WTC11 (cell line): Measurements from ENCODE around the gene PCNP. TPM values are rescaled to one million over a fixed set of nuclear protein-coding genes. Genes with fewer than 3 reads are reported as not detected.
"Not testable (repeated sequence)": the region's sequence is repeated elsewhere in the genome, so short reads cannot be mapped to it uniquely, and the experiment has no call there.

ENCODE experiments used
- ATAC-seq: fragments of 200-7000 bp; cut with Tn5 transposase; 2 replicates; pipeline ENCODE4 v1.10.0; 2021; ENCODE audit warnings: mild to moderate bottlenecking, moderate library complexity
- CTCF ChIA-PET: fragments of 300-600 bp; sonication (Branson Sonifier 250); formaldehyde crosslinking; loops from one replicate; lab custom pipeline; 2021; ENCODE audit warnings: antibody characterized with exemption; lab: Charles Lee
- POLR2A ChIA-PET: fragments of 350-600 bp; sonication (Branson Sonifier 250); formaldehyde crosslinking; loops from one replicate; lab custom pipeline; 2021; ENCODE audit warnings: antibody characterized with exemption; lab: Charles Lee
- DNase-seq: peaks from one replicate; pipeline ENCODE4 v3.0.0; 2021; ENCODE audit warnings: low spot score
- H3K27ac Mint-ChIP-seq: 2 replicates; pipeline ENCODE4 v1.8.0; 2021; ENCODE audit warnings: mixed read lengths
- H3K27me3 Mint-ChIP-seq: 2 replicates; pipeline ENCODE4 v1.8.0; 2021; ENCODE audit warnings: low read depth, mild to moderate bottlenecking, moderate library complexity, mixed read lengths
- H3K36me3 Mint-ChIP-seq: 2 replicates; pipeline ENCODE4 v1.8.0; 2021; ENCODE audit warnings: mixed read lengths
- H3K4me1 Mint-ChIP-seq: 2 replicates; pipeline ENCODE4 v1.8.0; 2022; ENCODE audit warnings: mixed read lengths
- H3K4me3 Mint-ChIP-seq: 2 replicates; pipeline ENCODE4 v1.8.0; 2021; ENCODE audit warnings: mild to moderate bottlenecking, moderate library complexity, mixed read lengths
- H3K9me3 Mint-ChIP-seq: 2 replicates; pipeline ENCODE4 v1.8.0; 2021; ENCODE audit warnings: mixed read lengths
- ESRRA ChIP-seq: sonication (generic); formaldehyde crosslinking; IDR thresholded peaks from 2 replicates; pipeline ENCODE4 v1.8.1; 2022; ENCODE audit warnings: mild to moderate bottlenecking, missing genetic modification reagents, borderline replicate concordance
- ETV6 ChIP-seq: sonication (generic); formaldehyde crosslinking; IDR thresholded peaks from 2 replicates; pipeline ENCODE4 v1.8.1; 2022; ENCODE audit warnings: mild to moderate bottlenecking, missing genetic modification reagents
- GRHL2 ChIP-seq: fragments of 250-450 bp; sonication (Bioruptor Pico); IDR thresholded peaks from 2 replicates; pipeline ENCODE4 v1.8.0; 2022; ENCODE audit warnings: mild to moderate bottlenecking, moderate library complexity; ENCODE audit not compliant: insufficient replicate concordance, severe bottlenecking
- IRF2 ChIP-seq: sonication (generic); formaldehyde crosslinking; IDR thresholded peaks from 2 replicates; pipeline ENCODE4 v1.8.0; 2022; ENCODE audit warnings: low read depth, missing genetic modification reagents, borderline replicate concordance
- NR2C2 ChIP-seq: sonication (generic); formaldehyde crosslinking; IDR thresholded peaks from 2 replicates; pipeline ENCODE4 v1.8.0; 2022; ENCODE audit warnings: mild to moderate bottlenecking, missing genetic modification reagents
- SMAD4 ChIP-seq: sonication (generic); formaldehyde crosslinking; IDR thresholded peaks from 2 replicates; pipeline ENCODE4 v1.8.0; 2022; ENCODE audit warnings: mild to moderate bottlenecking, missing genetic modification reagents
- ZNF219 ChIP-seq: sonication (generic); formaldehyde crosslinking; IDR thresholded peaks from 2 replicates; pipeline ENCODE4 v1.8.0; 2023; ENCODE audit warnings: missing genetic modification reagents, mild to moderate bottlenecking, borderline replicate concordance
- ZNF263 ChIP-seq: sonication (generic); formaldehyde crosslinking; IDR thresholded peaks from 2 replicates; pipeline ENCODE4 v1.8.1; 2022; ENCODE audit warnings: low read depth, mild to moderate bottlenecking, moderate library complexity, missing genetic modification reagents
- total RNA-seq: library from RNA; stranded (reverse); gene quantifications from 3 replicates; pipeline ENCODE4 v1.2.3, GENCODE V29; 2021
- TF ChIP-seq, protein P1 (sequence below): sonication (generic); formaldehyde crosslinking; IDR thresholded peaks from 2 replicates; pipeline ENCODE4 v1.8.1; 2023; ENCODE audit warnings: mild to moderate bottlenecking, missing genetic modification reagents, moderate library complexity
- TF ChIP-seq, protein P2 (sequence below): sonication (generic); formaldehyde crosslinking; IDR thresholded peaks from 2 replicates; pipeline ENCODE4 v1.8.1; 2023; ENCODE audit warnings: mild to moderate bottlenecking, missing genetic modification reagents
- TF ChIP-seq, protein P3 (sequence below): sonication (generic); formaldehyde crosslinking; IDR thresholded peaks from 2 replicates; pipeline ENCODE4 v1.8.0; 2022; ENCODE audit warnings: mild to moderate bottlenecking, missing genetic modification reagents
- TF ChIP-seq, protein P4 (sequence below): sonication (generic); formaldehyde crosslinking; IDR thresholded peaks from 2 replicates; pipeline ENCODE4 v1.8.0; 2022; ENCODE audit warnings: missing genetic modification reagents
- TF ChIP-seq, protein P5 (sequence below): fragments of 250-450 bp; sonication (Bioruptor Pico); conservative IDR thresholded peaks from 2 replicates; pipeline ENCODE4 v1.9.0; 2021; ENCODE audit warnings: mild to moderate bottlenecking
- TF ChIP-seq, protein P6 (sequence below): sonication (generic); formaldehyde crosslinking; conservative IDR thresholded peaks from 2 replicates; pipeline ENCODE4 v1.8.1; 2022; ENCODE audit warnings: mild to moderate bottlenecking, missing genetic modification reagents
- TF ChIP-seq, protein P7 (sequence below): fragments of 200-600 bp; IDR thresholded peaks from 2 replicates; pipeline ENCODE4 v1.8.0; 2022; ENCODE audit warnings: antibody characterized with exemption
- TF ChIP-seq, protein P8 (sequence below): fragments of 250-450 bp; sonication (Bioruptor Pico); IDR thresholded peaks from 2 replicates; pipeline ENCODE4 v1.9.0; 2021; ENCODE audit warnings: moderate library complexity, mild to moderate bottlenecking, inconsistent platforms, borderline replicate concordance

The PCNP gene
- total RNA-seq, 1 experiment from 2014 or later: 187 TPM

DNA sequence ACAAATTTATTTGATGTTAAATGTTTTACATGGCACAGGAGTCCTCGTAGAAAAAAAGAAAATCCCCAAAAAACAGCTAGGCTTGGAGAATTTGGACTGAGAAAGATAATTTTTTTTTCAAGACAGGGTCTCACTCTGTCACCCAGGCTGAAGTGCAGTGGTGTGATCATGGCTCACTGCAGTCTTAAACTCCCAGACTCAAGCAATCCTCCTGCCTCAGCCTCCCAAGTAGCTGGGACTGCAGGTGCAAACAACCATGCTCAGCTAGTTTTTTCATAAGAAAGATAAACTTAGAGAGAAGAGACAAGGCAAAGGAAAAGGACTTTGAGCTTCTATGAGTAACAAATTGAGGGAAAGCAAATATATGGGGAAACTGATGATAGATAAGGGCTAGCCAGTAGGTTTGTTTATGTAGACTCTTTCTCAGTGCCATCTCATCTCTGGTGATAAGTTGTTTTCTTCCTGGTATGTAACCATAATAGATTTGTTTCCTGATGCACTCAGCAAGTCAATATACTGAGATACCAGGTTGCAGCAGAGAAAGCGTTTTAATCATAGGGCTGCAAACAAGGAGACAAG is 25.4 kb upstream of the PCNP start:
- ChIA-PET POLR2A (no interaction called here), CTCF (no interaction called here)
- H3K4me1 Mint-ChIP-seq: peaks cover 28% of the 10 kb centered on the region

DNA sequence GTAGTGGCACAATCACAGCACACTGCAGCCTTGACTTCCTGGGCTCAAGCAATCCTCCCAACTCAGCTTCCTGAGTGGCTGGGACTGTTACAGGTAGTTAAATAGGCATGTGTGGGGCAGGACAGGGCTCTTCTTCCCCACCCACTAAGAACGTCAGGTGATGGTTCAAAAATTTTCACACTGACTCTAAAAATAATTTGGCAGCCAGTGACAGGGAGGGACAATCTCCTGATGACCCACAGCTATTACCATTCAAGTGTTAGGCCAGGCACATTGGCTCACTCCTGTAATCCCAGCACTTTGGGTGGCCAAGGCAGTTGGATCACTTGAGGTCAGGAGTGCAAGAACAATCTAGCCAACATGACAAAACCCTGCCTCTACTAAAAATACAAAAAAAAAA is 24.5 kb upstream of the PCNP start:
- Mint-ChIP-seq H3K27me3 (peaks cover 7% of the 10 kb centered on the region), H3K27ac (no peak overlapping the region), H3K9me3 (peaks cover 48% of the 10 kb centered on the region), H3K36me3 (peaks cover 41% of the 10 kb centered on the region), H3K4me3 (no peak overlapping the region), H3K4me1 (peaks cover 20% of the 10 kb centered on the region)
- DNase-seq: no peak
- POLR2A ChIA-PET: no interaction called here
- no peak for ATAC-seq
- TF ChIP-seq NR2C2 (CRISPR knock-in tag): no peak
- TF ChIP-seq ESRRA (CRISPR knock-in tag): no peak
- TF ChIP-seq, protein P1, sequence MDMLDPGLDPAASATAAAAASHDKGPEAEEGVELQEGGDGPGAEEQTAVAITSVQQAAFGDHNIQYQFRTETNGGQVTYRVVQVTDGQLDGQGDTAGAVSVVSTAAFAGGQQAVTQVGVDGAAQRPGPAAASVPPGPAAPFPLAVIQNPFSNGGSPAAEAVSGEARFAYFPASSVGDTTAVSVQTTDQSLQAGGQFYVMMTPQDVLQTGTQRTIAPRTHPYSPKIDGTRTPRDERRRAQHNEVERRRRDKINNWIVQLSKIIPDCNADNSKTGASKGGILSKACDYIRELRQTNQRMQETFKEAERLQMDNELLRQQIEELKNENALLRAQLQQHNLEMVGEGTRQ (CRISPR knock-in tag): no peak
- no peak for TF ChIP-seq IRF2 (CRISPR knock-in tag)
- TF ChIP-seq, protein P2, sequence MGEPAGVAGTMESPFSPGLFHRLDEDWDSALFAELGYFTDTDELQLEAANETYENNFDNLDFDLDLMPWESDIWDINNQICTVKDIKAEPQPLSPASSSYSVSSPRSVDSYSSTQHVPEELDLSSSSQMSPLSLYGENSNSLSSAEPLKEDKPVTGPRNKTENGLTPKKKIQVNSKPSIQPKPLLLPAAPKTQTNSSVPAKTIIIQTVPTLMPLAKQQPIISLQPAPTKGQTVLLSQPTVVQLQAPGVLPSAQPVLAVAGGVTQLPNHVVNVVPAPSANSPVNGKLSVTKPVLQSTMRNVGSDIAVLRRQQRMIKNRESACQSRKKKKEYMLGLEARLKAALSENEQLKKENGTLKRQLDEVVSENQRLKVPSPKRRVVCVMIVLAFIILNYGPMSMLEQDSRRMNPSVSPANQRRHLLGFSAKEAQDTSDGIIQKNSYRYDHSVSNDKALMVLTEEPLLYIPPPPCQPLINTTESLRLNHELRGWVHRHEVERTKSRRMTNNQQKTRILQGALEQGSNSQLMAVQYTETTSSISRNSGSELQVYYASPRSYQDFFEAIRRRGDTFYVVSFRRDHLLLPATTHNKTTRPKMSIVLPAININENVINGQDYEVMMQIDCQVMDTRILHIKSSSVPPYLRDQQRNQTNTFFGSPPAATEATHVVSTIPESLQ: no peak
- TF ChIP-seq, protein P3, sequence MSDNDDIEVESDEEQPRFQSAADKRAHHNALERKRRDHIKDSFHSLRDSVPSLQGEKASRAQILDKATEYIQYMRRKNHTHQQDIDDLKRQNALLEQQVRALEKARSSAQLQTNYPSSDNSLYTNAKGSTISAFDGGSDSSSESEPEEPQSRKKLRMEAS: no peak
- no peak for TF ChIP-seq ETV6
- CTCF ChIA-PET: no interaction called here

More for the DNA sequence above, 25.4 kb upstream of the PCNP start:
- DNase-seq: no peak
- peaks cover 32% of the 10 kb centered on the region for H3K36me3 Mint-ChIP-seq
- no peak overlapping the region for H3K4me3 Mint-ChIP-seq
- ATAC-seq: no peak
- TF ChIP-seq, protein P4, sequence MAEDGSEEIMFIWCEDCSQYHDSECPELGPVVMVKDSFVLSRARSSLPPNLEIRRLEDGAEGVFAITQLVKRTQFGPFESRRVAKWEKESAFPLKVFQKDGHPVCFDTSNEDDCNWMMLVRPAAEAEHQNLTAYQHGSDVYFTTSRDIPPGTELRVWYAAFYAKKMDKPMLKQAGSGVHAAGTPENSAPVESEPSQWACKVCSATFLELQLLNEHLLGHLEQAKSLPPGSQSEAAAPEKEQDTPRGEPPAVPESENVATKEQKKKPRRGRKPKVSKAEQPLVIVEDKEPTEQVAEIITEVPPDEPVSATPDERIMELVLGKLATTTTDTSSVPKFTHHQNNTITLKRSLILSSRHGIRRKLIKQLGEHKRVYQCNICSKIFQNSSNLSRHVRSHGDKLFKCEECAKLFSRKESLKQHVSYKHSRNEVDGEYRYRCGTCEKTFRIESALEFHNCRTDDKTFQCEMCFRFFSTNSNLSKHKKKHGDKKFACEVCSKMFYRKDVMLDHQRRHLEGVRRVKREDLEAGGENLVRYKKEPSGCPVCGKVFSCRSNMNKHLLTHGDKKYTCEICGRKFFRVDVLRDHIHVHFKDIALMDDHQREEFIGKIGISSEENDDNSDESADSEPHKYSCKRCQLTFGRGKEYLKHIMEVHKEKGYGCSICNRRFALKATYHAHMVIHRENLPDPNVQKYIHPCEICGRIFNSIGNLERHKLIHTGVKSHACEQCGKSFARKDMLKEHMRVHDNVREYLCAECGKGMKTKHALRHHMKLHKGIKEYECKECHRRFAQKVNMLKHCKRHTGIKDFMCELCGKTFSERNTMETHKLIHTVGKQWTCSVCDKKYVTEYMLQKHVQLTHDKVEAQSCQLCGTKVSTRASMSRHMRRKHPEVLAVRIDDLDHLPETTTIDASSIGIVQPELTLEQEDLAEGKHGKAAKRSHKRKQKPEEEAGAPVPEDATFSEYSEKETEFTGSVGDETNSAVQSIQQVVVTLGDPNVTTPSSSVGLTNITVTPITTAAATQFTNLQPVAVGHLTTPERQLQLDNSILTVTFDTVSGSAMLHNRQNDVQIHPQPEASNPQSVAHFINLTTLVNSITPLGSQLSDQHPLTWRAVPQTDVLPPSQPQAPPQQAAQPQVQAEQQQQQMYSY (CRISPR knock-in tag): no peak
- no peak for TF ChIP-seq SMAD4 (CRISPR knock-in tag)
- TF ChIP-seq, protein P5, sequence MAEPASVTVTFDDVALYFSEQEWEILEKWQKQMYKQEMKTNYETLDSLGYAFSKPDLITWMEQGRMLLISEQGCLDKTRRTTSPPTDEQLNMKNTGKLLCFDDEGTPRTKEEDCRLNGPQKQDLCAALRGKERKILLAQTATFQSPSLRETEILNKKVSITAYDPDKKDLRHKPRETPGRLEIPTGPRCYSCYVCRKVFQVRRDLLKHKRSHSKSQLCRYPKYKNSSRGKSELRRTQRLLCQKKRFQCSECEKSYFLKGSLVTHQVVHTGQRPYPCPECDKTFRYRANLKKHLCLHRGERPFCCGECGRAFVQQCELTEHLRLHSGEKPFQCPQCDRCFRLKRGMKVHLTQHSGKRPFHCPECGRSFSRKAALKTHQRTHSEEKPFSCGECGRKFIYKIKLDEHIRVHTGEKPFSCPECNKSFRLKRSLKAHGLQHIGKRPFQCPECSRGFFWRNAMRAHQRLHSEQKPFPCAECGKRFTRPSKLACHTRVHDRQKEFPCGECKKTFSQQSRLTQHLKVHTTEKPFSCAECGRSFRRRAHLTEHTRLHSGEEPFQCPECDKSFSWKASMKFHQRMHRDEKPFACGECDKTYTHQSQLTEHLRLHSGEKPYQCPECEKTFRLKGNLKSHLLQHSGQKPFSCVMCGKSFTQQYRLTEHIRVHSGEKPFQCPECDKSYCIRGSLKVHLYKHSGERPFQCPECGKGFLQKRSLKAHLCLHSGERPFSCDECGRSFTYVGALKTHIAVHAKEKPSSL (CRISPR knock-in tag): no peak
- no peak for TF ChIP-seq GRHL2 (CRISPR knock-in tag)
- TF ChIP-seq, protein P6, sequence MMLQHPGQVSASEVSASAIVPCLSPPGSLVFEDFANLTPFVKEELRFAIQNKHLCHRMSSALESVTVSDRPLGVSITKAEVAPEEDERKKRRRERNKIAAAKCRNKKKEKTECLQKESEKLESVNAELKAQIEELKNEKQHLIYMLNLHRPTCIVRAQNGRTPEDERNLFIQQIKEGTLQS (CRISPR knock-in tag): no peak
- no peak for TF ChIP-seq ZNF219 (CRISPR knock-in tag)
- TF ChIP-seq ESRRA (CRISPR knock-in tag): no peak
- TF ChIP-seq, protein P7, sequence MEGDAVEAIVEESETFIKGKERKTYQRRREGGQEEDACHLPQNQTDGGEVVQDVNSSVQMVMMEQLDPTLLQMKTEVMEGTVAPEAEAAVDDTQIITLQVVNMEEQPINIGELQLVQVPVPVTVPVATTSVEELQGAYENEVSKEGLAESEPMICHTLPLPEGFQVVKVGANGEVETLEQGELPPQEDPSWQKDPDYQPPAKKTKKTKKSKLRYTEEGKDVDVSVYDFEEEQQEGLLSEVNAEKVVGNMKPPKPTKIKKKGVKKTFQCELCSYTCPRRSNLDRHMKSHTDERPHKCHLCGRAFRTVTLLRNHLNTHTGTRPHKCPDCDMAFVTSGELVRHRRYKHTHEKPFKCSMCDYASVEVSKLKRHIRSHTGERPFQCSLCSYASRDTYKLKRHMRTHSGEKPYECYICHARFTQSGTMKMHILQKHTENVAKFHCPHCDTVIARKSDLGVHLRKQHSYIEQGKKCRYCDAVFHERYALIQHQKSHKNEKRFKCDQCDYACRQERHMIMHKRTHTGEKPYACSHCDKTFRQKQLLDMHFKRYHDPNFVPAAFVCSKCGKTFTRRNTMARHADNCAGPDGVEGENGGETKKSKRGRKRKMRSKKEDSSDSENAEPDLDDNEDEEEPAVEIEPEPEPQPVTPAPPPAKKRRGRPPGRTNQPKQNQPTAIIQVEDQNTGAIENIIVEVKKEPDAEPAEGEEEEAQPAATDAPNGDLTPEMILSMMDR: no peak
- no peak for TF ChIP-seq ZNF263 (CRISPR knock-in tag)
- TF ChIP-seq, protein P8, sequence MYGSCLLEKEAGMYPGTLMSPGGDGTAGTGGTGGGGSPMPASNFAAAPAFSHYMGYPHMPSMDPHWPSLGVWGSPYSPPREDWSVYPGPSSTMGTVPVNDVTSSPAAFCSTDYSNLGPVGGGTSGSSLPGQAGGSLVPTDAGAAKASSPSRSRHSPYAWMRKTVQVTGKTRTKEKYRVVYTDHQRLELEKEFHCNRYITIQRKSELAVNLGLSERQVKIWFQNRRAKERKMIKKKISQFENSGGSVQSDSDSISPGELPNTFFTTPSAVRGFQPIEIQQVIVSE (CRISPR knock-in tag): no peak
- peaks cover 4% of the 10 kb centered on the region; the same call in 1 of the 2 replicates for H3K27me3 Mint-ChIP-seq
- H3K27ac Mint-ChIP-seq: no peak overlapping the region; the same call in 1 of the 2 replicates
- H3K9me3 Mint-ChIP-seq: peaks cover 40% of the 10 kb centered on the region

DNA sequence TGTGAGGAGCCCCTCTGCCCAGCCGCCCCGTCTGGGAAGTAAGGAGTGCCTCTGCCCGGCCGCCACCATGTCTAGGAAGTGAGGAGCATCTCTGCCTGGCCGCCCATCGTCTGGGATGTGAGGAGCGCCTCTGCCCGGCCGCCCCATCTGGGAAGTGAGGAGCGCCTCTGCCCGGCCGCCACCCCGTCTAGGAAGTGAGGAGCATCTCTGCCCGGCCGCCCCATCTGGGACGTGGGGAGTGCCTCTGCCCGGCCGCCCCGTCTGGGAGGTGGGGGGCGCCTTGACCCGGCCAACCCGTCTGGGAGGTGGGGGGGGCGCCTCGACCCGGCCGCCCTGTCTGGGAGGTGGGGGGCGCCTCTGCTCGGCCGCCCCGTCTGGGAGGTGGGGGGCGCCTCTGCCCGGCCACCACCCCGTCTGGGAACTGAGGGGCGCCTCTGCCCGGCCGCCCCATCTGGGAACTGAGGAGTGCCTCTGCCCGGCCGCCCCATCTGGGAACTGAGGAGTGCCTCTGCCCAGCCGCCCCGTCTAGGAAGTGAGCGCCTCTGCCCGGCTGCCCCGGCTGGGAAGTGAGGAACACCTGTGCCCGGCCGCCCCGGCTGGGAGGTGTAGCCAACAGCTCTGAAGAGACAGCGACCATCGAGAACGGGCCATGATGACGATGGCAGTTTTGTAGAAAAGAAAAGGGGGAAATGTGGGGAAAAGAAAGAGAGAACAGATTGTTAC is 22.5 kb upstream of the PCNP start:
- H3K27me3 Mint-ChIP-seq: peaks cover 12% of the 10 kb centered on the region
- peaks cover 33% of the 10 kb centered on the region for H3K4me1 Mint-ChIP-seq
- peaks cover 55% of the 10 kb centered on the region for H3K36me3 Mint-ChIP-seq
- peaks cover 60% of the 10 kb centered on the region for H3K9me3 Mint-ChIP-seq
- DNase-seq, CTCF ChIA-PET, POLR2A ChIA-PET, ATAC-seq, H3K4me3 Mint-ChIP-seq, H3K27ac Mint-ChIP-seq: not testable (repeated sequence)
